ENCODE data around the gene XRN2. TPM values are rescaled to one million over a fixed set of nuclear protein-coding genes. Genes with fewer than 3 reads are reported as not detected.
A peak's percentile ranks its signal among the peaks of the same experiment; 100 is the strongest.

Gene XRN2
- total and polyA plus RNA-seq, 2 of the 13 experiments (the other 11 are each of a cell fraction or from before 2014, with no cell fraction given), result 90.3 to 171 TPM

DNA sequence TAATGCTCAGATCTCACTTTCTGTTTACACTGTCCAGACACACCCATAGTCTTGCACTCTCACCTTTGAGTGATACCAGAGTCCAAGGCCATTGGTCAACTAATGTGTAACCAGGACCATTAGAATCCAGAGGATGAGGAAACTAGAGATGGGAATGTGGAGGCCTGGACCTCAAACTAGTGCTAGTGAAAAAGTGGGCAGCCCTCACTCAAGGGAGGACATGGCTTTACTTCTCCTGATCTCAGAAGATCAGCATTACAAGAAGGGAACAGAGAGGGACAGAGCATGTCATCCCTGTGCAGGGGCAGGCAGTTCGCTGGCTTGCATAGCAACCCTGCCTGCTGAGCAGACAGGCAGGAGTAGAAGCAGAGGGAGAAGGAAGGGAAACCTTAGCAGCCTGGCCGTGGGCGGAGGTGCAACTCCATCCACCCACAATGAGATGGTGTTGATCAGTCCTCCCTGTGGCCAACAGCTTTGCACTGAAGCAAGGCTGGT lies 22.6 kb upstream of the XRN2 start (continued):
- TF ChIP-seq, protein P1, sequence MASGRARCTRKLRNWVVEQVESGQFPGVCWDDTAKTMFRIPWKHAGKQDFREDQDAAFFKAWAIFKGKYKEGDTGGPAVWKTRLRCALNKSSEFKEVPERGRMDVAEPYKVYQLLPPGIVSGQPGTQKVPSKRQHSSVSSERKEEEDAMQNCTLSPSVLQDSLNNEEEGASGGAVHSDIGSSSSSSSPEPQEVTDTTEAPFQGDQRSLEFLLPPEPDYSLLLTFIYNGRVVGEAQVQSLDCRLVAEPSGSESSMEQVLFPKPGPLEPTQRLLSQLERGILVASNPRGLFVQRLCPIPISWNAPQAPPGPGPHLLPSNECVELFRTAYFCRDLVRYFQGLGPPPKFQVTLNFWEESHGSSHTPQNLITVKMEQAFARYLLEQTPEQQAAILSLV (CRISPR knock-in tag; IDR thresholded peaks at IDR 0.05; ENCODE audit: borderline replicate concordance), result no peak
- TF ChIP-seq KAT8 (CRISPR knock-in tag; IDR thresholded peaks at IDR 0.05), result peak; percentile 40; the same call in 1 of the 2 replicates
- no peak for TF ChIP-seq SRSF9 (IDR thresholded peaks at IDR 0.05; ENCODE audit: borderline replicate concordance, insufficient read depth, low read depth, low read length, poor library complexity, severe bottlenecking)
- TF ChIP-seq ZNF773 (CRISPR knock-in tag; IDR thresholded peaks at IDR 0.05; ENCODE audit: borderline replicate concordance), result no peak
- TF ChIP-seq SIX1 (CRISPR knock-in tag; IDR thresholded peaks at IDR 0.05; ENCODE audit: borderline replicate concordance), result peak; percentile 66
- no peak for TF ChIP-seq ZNF350 (CRISPR knock-in tag; IDR thresholded peaks at IDR 0.05; ENCODE audit: borderline replicate concordance, low read depth)
- TF ChIP-seq ZNF674 (CRISPR knock-in tag; IDR thresholded peaks at IDR 0.05; ENCODE audit: low read depth), result no peak
- TF ChIP-seq MEF2D (CRISPR knock-in tag; IDR thresholded peaks at IDR 0.05), result peak; percentile 74; the same call in 1 of the 2 replicates
- TF ChIP-seq, protein P2, sequence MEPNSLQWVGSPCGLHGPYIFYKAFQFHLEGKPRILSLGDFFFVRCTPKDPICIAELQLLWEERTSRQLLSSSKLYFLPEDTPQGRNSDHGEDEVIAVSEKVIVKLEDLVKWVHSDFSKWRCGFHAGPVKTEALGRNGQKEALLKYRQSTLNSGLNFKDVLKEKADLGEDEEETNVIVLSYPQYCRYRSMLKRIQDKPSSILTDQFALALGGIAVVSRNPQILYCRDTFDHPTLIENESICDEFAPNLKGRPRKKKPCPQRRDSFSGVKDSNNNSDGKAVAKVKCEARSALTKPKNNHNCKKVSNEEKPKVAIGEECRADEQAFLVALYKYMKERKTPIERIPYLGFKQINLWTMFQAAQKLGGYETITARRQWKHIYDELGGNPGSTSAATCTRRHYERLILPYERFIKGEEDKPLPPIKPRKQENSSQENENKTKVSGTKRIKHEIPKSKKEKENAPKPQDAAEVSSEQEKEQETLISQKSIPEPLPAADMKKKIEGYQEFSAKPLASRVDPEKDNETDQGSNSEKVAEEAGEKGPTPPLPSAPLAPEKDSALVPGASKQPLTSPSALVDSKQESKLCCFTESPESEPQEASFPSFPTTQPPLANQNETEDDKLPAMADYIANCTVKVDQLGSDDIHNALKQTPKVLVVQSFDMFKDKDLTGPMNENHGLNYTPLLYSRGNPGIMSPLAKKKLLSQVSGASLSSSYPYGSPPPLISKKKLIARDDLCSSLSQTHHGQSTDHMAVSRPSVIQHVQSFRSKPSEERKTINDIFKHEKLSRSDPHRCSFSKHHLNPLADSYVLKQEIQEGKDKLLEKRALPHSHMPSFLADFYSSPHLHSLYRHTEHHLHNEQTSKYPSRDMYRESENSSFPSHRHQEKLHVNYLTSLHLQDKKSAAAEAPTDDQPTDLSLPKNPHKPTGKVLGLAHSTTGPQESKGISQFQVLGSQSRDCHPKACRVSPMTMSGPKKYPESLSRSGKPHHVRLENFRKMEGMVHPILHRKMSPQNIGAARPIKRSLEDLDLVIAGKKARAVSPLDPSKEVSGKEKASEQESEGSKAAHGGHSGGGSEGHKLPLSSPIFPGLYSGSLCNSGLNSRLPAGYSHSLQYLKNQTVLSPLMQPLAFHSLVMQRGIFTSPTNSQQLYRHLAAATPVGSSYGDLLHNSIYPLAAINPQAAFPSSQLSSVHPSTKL (CRISPR knock-in tag; IDR thresholded peaks at IDR 0.05), result peak; percentile 94
- no peak for TF ChIP-seq ARHGAP35 (CRISPR knock-in tag; IDR thresholded peaks at IDR 0.05; ENCODE audit: borderline replicate concordance)
- no peak for TF ChIP-seq TCF7L2 (IDR thresholded peaks at IDR 0.05; ENCODE audit: low read depth, low read length)
- TF ChIP-seq NCOA2 (CRISPR knock-in tag; IDR thresholded peaks at IDR 0.05), result peak; percentile 75
- no peak for TF ChIP-seq SUZ12 (IDR thresholded peaks at IDR 0.05; ENCODE audit: low read depth, low read length)
- TF ChIP-seq TCF7 (IDR thresholded peaks at IDR 0.05; ENCODE audit: low read depth), result no peak
- TF ChIP-seq, protein P3, sequence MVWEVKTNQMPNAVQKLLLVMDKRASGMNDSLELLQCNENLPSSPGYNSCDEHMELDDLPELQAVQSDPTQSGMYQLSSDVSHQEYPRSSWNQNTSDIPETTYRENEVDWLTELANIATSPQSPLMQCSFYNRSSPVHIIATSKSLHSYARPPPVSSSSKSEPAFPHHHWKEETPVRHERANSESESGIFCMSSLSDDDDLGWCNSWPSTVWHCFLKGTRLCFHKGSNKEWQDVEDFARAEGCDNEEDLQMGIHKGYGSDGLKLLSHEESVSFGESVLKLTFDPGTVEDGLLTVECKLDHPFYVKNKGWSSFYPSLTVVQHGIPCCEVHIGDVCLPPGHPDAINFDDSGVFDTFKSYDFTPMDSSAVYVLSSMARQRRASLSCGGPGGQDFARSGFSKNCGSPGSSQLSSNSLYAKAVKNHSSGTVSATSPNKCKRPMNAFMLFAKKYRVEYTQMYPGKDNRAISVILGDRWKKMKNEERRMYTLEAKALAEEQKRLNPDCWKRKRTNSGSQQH (CRISPR knock-in tag; IDR thresholded peaks at IDR 0.05; ENCODE audit: low read depth), result peak; percentile 78; the same call in 1 of the 2 replicates
- peak; percentile 47; the same call in 1 of the 2 replicates for TF ChIP-seq FOSL2 (CRISPR knock-in tag; IDR thresholded peaks at IDR 0.05)
- TF ChIP-seq ZNF331 (CRISPR knock-in tag; IDR thresholded peaks at IDR 0.05), result peak; percentile 84; the same call in 1 of the 2 replicates
- no peak for TF ChIP-seq RARG (CRISPR knock-in tag; IDR thresholded peaks at IDR 0.05; ENCODE audit: low read depth)
- no peak for TF ChIP-seq ZFY (CRISPR knock-in tag; IDR thresholded peaks at IDR 0.05)
- no peak for TF ChIP-seq DR1 (CRISPR knock-in tag; IDR thresholded peaks at IDR 0.05)
- no peak; the same call in 1 of the 2 replicates for TF ChIP-seq KDM3A (CRISPR knock-in tag; IDR thresholded peaks at IDR 0.05; ENCODE audit: low read depth)
- TF ChIP-seq FOSL1 (CRISPR knock-in tag; IDR thresholded peaks at IDR 0.05; ENCODE audit: borderline replicate concordance), result no peak
- TF ChIP-seq MIXL1 (CRISPR knock-in tag; IDR thresholded peaks at IDR 0.05), result peak; percentile 87
- TF ChIP-seq PCBP1 (IDR thresholded peaks at IDR 0.05; ENCODE audit: borderline replicate concordance, low read depth, low read length), result no peak

Data from HepG2 (cell line).